WTC11 (cell line): Measurements from ENCODE around the gene SHISA9.

Source experiments
- CBFB ChIP-seq: sonication (generic); formaldehyde crosslinking; IDR thresholded peaks from 2 replicates; pipeline ENCODE4 v1.8.1; 2022; ENCODE audit warnings: mild to moderate bottlenecking, low read depth, missing genetic modification reagents
- CREM ChIP-seq: sonication (generic); formaldehyde crosslinking; IDR thresholded peaks from 2 replicates; pipeline ENCODE4 v1.8.1; 2022; ENCODE audit warnings: mild to moderate bottlenecking, missing genetic modification reagents, moderate library complexity
- CTCF ChIP-seq: fragments of 200-600 bp; IDR thresholded peaks from 2 replicates; pipeline ENCODE4 v1.8.0; 2022; ENCODE audit warnings: antibody characterized with exemption
- ELF4 ChIP-seq: sonication (generic); formaldehyde crosslinking; IDR thresholded peaks from 2 replicates; pipeline ENCODE4 v1.8.1; 2022; ENCODE audit warnings: low read depth, mild to moderate bottlenecking, moderate library complexity, missing genetic modification reagents
- ETV6 ChIP-seq: sonication (generic); formaldehyde crosslinking; IDR thresholded peaks from 2 replicates; pipeline ENCODE4 v1.8.1; 2022; ENCODE audit warnings: mild to moderate bottlenecking, missing genetic modification reagents
- FOXP4 ChIP-seq: sonication (generic); formaldehyde crosslinking; IDR thresholded peaks from 2 replicates; pipeline ENCODE4 v1.8.0; 2022; ENCODE audit warnings: mild to moderate bottlenecking, missing genetic modification reagents
- PREB ChIP-seq: sonication (generic); formaldehyde crosslinking; IDR thresholded peaks from 2 replicates; pipeline ENCODE4 v1.8.1; 2022; ENCODE audit warnings: mild to moderate bottlenecking, missing genetic modification reagents, moderate library complexity, borderline replicate concordance
- RORB ChIP-seq: fragments of 250-450 bp; sonication (Bioruptor Pico); IDR thresholded peaks from 2 replicates; pipeline ENCODE4 v1.9.0; 2021; ENCODE audit warnings: mild to moderate bottlenecking
- SP1 ChIP-seq: sonication (generic); formaldehyde crosslinking; conservative IDR thresholded peaks from 2 replicates; pipeline ENCODE4 v1.8.1; 2022; ENCODE audit warnings: missing genetic modification reagents
- USF1 ChIP-seq: sonication (generic); formaldehyde crosslinking; IDR thresholded peaks from 2 replicates; pipeline ENCODE4 v1.8.0; 2022; ENCODE audit warnings: mild to moderate bottlenecking, missing genetic modification reagents
- ZNF138 ChIP-seq: sonication (generic); formaldehyde crosslinking; conservative IDR thresholded peaks from 2 replicates; pipeline ENCODE4 v1.8.1; 2022; ENCODE audit warnings: mild to moderate bottlenecking, moderate library complexity, missing genetic modification reagents
- ZNF396 ChIP-seq: fragments of 250-450 bp; sonication (Bioruptor Pico); IDR thresholded peaks from 2 replicates; pipeline ENCODE4 v1.8.0; 2021; ENCODE audit warnings: mild to moderate bottlenecking, moderate library complexity, borderline replicate concordance

DNA sequence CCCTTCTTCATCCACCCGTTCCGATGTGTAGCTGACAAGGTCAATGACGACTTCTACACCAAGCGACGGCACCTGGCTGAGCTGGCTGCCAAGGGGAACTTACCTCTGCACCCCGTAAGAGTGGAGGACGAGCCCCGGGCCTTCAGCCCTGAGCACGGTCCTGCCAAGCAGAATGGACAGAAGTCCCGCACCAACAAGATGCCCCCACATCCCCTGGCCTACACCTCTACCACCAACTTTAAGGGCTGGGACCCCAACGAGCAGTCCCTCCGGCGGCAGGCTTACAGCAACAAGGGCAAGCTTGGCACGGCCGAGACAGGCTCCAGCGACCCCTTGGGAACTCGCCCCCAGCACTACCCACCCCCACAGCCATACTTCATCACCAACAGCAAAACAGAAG is 333.6 kb downstream of the SHISA9 start:
- TF ChIP-seq ZNF138 (CRISPR knock-in tag) (no peak), CREM (no peak), CTCF (no peak), RORB (CRISPR knock-in tag) (no peak), ZNF396 (CRISPR knock-in tag) (no peak), PREB (CRISPR knock-in tag) (no peak), ETV6 (CRISPR knock-in tag) (no peak), FOXP4 (CRISPR knock-in tag) (no peak), ELF4 (no peak), CBFB (CRISPR knock-in tag) (no peak), SP1 (no peak), USF1 (CRISPR knock-in tag) (no peak)
